HepG2 (cell line): ENCODE results near the gene LRTM2. TPM values are rescaled to one million over a fixed set of nuclear protein-coding genes. Genes with fewer than 3 reads are reported as not detected.

Experiments used
- AHR ChIP-seq: IDR thresholded peaks from 2 replicates; pipeline ENCODE4 v1.6.1; 2018; ENCODE audit warnings: missing genetic modification reagents, missing compliant biosample characterization
- BCL6 ChIP-seq: IDR thresholded peaks from 2 replicates; pipeline ENCODE4 v1.6.1; 2016; ENCODE audit warnings: missing genetic modification reagents, missing compliant biosample characterization
- CBFB ChIP-seq: sonication (generic); formaldehyde crosslinking; IDR thresholded peaks from 2 replicates; pipeline ENCODE4 v1.4.0; 2020; ENCODE audit warnings: missing genetic modification reagents
- ERF ChIP-seq: IDR thresholded peaks from 2 replicates; pipeline ENCODE4 v1.6.1; 2018; ENCODE audit warnings: missing biosample characterization, missing genetic modification reagents
- KDM3A ChIP-seq: IDR thresholded peaks from 2 replicates; pipeline ENCODE4 v1.6.1; 2018; ENCODE audit warnings: low read depth, missing compliant biosample characterization
- KLF6 ChIP-seq: IDR thresholded peaks from 2 replicates; pipeline ENCODE4 v1.8.0; 2016; ENCODE audit warnings: missing biosample characterization, missing genetic modification reagents
- POLR2A ChIP-seq, 2 experiments: IDR thresholded peaks; 2 replicates each; pipeline ENCODE4 v1.6.1; 2011; ENCODE audit warnings: low read depth in 2 of 2, low read length in 2 of 2, mild to moderate bottlenecking in 1 of 2, moderate library complexity in 1 of 2; ENCODE audit not compliant: insufficient read depth in 1 of 2
- RXRA ChIP-seq: sonication (generic); formaldehyde crosslinking; IDR thresholded peaks from 2 replicates; pipeline ENCODE4 v1.5.1; 2020; ENCODE audit warnings: missing genetic modification reagents
- SMAD9 ChIP-seq: sonication (generic); formaldehyde crosslinking; IDR thresholded peaks from 2 replicates; pipeline ENCODE4 v1.5.1; 2020; ENCODE audit warnings: mild to moderate bottlenecking, missing genetic modification reagents
- SOX13 ChIP-seq, 3 experiments: fragments of 450-650 bp in 1 of 3; sonication (generic) in 1 of 3; formaldehyde crosslinking in 1 of 3; IDR thresholded peaks in 2 of 3; conservative IDR thresholded peaks in 1 of 3; 2 replicates each; pipeline versions ENCODE4 v1.5.0 to v1.6.1; 2016 to 2020; ENCODE audit warnings: antibody characterized with exemption in 1 of 3, mild to moderate bottlenecking in 1 of 3, missing compliant biosample characterization in 1 of 3, missing genetic modification reagents in 1 of 3, moderate library complexity in 1 of 3
- SRSF1 ChIP-seq: fragments of 200-400 bp; formaldehyde crosslinking; optimal IDR thresholded peaks from 2 replicates; pipeline ENCODE3; 2017; ENCODE audit warnings: mild to moderate bottlenecking, low read depth, low read length, moderate library complexity
- SSRP1 ChIP-seq: IDR thresholded peaks from 2 replicates; pipeline ENCODE4 v1.6.1; 2016; ENCODE audit warnings: control low read depth
- ZFP36L1 ChIP-seq: sonication (generic); formaldehyde crosslinking; IDR thresholded peaks from 2 replicates; pipeline ENCODE4 v1.8.0; 2022; ENCODE audit warnings: mild to moderate bottlenecking, missing genetic modification reagents, moderate library complexity
- ZFP82 ChIP-seq: sonication (generic); formaldehyde crosslinking; IDR thresholded peaks from 2 replicates; pipeline ENCODE4 v1.5.1; 2020; ENCODE audit warnings: mild to moderate bottlenecking, missing genetic modification reagents, borderline replicate concordance
- ZNF292 ChIP-seq: sonication (generic); formaldehyde crosslinking; IDR thresholded peaks from 2 replicates; pipeline ENCODE4 v1.8.1; 2022; ENCODE audit warnings: mild to moderate bottlenecking, low read depth, missing genetic modification reagents, borderline replicate concordance
- ZNF432 ChIP-seq: sonication (generic); formaldehyde crosslinking; IDR thresholded peaks from 2 replicates; pipeline ENCODE4 v1.5.0; 2020; ENCODE audit warnings: missing genetic modification reagents, mild to moderate bottlenecking, borderline replicate concordance
- ZNF709 ChIP-seq: sonication (generic); formaldehyde crosslinking; IDR thresholded peaks from 2 replicates; pipeline ENCODE4 v1.5.0; 2020; ENCODE audit warnings: mild to moderate bottlenecking, missing genetic modification reagents
- polyA plus RNA-seq, 8 experiments: library from polyadenylated mRNA; depleted of rRNA in 3 of 8; stranded (reverse) in 7 of 8; unstranded in 1 of 8; fragments of >200 nt; fragmentation: Illumina TruSeq in 4 of 8; extraction: Trizol in 4 of 8; gene quantifications; 2 replicates each; pipeline versions ENCODE4 v1.2.1 to v1.2.3, GENCODE V29; 2011 to 2016; ENCODE audit warnings: low read depth in 4 of 8, missing spikeins in 1 of 8, mixed read lengths in 1 of 8; ENCODE audit not compliant: insufficient read depth in 1 of 8
- total RNA-seq, 5 experiments: library from RNA; depleted of rRNA; stranded (reverse); fragments of >200 nt; fragmentation: Illumina TruSeq; extraction: Trizol; gene quantifications; 2 replicates each; pipeline ENCODE4 v1.2.3, GENCODE V29; 2016; ENCODE audit warnings: low read depth in 1 of 5
- TF ChIP-seq, protein P1 (sequence below): sonication (generic); formaldehyde crosslinking; IDR thresholded peaks from 2 replicates; pipeline ENCODE4 v1.8.1; 2022; ENCODE audit warnings: mild to moderate bottlenecking, missing genetic modification reagents
- TF ChIP-seq, protein P2 (sequence below): sonication (generic); formaldehyde crosslinking; IDR thresholded peaks from 2 replicates; pipeline ENCODE4 v1.5.0; 2020; ENCODE audit warnings: missing genetic modification reagents
- TF ChIP-seq, protein P3 (sequence below): sonication (generic); formaldehyde crosslinking; IDR thresholded peaks from 2 replicates; pipeline ENCODE4 v1.5.0; 2020; ENCODE audit warnings: mild to moderate bottlenecking, missing genetic modification reagents, borderline replicate concordance

The LRTM2 gene
- total and polyA plus RNA-seq, 2 of the 13 experiments (the other 11 are each of a cell fraction or from before 2014, with no cell fraction given), result 0.09 TPM; not detected in 1

DNA sequence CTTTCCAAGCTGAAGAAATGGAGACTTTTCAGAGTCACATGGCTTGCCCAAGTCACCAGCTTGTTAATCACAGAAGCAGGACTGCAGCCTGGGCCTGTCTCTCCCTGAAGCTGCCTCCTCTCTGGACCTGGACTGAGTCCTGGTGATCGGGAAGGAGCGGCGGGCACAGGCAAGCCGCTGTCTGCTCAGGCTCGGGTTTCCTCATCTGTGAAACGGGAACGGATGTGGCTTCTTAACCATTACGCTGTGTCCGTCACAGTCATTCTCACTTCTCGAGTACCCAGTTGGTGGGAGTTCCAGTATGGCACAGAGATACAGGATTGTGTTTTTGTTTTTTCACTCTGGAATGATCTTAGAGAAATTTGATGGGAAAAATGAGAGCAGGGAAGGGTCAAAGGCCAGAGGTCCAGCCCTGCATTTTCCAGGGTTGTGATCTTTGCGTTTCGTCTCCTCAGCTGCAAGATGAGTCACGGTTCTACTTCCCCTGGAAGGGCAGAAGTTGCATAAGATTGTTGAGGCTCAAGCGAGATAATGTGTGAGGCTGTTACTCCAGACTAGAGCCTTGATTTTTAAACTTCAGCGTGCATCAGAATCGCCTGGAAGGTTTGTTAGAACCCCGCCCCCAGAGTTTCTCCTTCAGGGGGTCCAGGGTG lies 7.6 kb upstream of the LRTM2 start (continued):
- TF ChIP-seq KDM3A (CRISPR knock-in tag), result 0 out of 2 replicates have a peak, but pooled peaks have one; percentile 27
- TF ChIP-seq SOX13 (IDR thresholded peaks at IDR 0.05), result 0 out of 2 replicates have a peak, but pooled peaks have one; percentile 27
- TF ChIP-seq SOX13 (CRISPR knock-in tag; conservative IDR thresholded peaks at IDR 0.05 in 1 of 2, IDR thresholded peaks at IDR 0.05 in 1 of 2), result peak in 1 of 2 experiments; percentile 52; a peak in 1 of 4 replicates
- TF ChIP-seq BCL6 (CRISPR knock-in tag), result peak; percentile 70
- peak; percentile 43; the same call in 1 of the 2 replicates for TF ChIP-seq SSRP1 (CRISPR knock-in tag)
- TF ChIP-seq AHR (CRISPR knock-in tag), result no peak
- TF ChIP-seq, protein P1, sequence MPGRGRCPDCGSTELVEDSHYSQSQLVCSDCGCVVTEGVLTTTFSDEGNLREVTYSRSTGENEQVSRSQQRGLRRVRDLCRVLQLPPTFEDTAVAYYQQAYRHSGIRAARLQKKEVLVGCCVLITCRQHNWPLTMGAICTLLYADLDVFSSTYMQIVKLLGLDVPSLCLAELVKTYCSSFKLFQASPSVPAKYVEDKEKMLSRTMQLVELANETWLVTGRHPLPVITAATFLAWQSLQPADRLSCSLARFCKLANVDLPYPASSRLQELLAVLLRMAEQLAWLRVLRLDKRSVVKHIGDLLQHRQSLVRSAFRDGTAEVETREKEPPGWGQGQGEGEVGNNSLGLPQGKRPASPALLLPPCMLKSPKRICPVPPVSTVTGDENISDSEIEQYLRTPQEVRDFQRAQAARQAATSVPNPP (CRISPR knock-in tag), result no peak
- no peak for TF ChIP-seq POLR2A (IDR thresholded peaks at IDR 0.05; ENCODE audit: insufficient read depth in 1 of 2, low read depth in 2 of 2, low read length in 2 of 2)
- peak; percentile 45; the same call in 1 of the 2 replicates for TF ChIP-seq ZNF292 (CRISPR knock-in tag)
- 0 out of 2 replicates have a peak, but pooled peaks have one; percentile 24 for TF ChIP-seq CBFB
- TF ChIP-seq, protein P2, sequence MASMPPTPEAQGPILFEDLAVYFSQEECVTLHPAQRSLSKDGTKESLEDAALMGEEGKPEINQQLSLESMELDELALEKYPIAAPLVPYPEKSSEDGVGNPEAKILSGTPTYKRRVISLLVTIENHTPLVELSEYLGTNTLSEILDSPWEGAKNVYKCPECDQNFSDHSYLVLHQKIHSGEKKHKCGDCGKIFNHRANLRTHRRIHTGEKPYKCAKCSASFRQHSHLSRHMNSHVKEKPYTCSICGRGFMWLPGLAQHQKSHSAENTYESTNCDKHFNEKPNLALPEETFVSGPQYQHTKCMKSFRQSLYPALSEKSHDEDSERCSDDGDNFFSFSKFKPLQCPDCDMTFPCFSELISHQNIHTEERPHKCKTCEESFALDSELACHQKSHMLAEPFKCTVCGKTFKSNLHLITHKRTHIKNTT (CRISPR knock-in tag), result no peak
- TF ChIP-seq, protein P3, sequence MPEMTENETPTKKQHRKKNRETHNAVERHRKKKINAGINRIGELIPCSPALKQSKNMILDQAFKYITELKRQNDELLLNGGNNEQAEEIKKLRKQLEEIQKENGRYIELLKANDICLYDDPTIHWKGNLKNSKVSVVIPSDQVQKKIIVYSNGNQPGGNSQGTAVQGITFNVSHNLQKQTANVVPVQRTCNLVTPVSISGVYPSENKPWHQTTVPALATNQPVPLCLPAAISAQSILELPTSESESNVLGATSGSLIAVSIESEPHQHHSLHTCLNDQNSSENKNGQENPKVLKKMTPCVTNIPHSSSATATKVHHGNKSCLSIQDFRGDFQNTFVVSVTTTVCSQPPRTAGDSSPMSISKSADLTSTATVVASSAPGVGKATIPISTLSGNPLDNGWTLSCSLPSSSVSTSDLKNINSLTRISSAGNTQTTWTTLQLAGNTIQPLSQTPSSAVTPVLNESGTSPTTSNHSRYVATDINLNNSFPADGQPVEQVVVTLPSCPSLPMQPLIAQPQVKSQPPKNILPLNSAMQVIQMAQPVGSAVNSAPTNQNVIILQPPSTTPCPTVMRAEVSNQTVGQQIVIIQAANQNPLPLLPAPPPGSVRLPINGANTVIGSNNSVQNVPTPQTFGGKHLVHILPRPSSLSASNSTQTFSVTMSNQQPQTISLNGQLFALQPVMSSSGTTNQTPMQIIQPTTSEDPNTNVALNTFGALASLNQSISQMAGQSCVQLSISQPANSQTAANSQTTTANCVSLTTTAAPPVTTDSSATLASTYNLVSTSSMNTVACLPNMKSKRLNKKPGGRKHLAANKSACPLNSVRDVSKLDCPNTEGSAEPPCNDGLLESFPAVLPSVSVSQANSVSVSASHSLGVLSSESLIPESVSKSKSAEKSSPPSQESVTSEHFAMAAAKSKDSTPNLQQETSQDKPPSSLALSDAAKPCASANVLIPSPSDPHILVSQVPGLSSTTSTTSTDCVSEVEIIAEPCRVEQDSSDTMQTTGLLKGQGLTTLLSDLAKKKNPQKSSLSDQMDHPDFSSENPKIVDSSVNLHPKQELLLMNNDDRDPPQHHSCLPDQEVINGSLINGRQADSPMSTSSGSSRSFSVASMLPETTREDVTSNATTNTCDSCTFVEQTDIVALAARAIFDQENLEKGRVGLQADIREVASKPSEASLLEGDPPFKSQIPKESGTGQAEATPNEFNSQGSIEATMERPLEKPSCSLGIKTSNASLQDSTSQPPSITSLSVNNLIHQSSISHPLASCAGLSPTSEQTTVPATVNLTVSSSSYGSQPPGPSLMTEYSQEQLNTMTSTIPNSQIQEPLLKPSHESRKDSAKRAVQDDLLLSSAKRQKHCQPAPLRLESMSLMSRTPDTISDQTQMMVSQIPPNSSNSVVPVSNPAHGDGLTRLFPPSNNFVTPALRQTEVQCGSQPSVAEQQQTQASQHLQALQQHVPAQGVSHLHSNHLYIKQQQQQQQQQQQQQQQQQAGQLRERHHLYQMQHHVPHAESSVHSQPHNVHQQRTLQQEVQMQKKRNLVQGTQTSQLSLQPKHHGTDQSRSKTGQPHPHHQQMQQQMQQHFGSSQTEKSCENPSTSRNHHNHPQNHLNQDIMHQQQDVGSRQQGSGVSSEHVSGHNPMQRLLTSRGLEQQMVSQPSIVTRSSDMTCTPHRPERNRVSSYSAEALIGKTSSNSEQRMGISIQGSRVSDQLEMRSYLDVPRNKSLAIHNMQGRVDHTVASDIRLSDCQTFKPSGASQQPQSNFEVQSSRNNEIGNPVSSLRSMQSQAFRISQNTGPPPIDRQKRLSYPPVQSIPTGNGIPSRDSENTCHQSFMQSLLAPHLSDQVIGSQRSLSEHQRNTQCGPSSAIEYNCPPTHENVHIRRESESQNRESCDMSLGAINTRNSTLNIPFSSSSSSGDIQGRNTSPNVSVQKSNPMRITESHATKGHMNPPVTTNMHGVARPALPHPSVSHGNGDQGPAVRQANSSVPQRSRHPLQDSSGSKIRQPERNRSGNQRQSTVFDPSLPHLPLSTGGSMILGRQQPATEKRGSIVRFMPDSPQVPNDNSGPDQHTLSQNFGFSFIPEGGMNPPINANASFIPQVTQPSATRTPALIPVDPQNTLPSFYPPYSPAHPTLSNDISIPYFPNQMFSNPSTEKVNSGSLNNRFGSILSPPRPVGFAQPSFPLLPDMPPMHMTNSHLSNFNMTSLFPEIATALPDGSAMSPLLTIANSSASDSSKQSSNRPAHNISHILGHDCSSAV (CRISPR knock-in tag), result no peak
- peak; percentile 78 for TF ChIP-seq ERF (CRISPR knock-in tag)
- TF ChIP-seq ZFP82, result no peak
- TF ChIP-seq RXRA (CRISPR knock-in tag), result peak; percentile 75; the same call in 1 of the 2 replicates
- no peak for TF ChIP-seq ZNF709 (CRISPR knock-in tag)
- TF ChIP-seq KLF6 (CRISPR knock-in tag), result 0 out of 2 replicates have a peak, but pooled peaks have one; percentile 26
- peak; percentile 39; the same call in 1 of the 2 replicates for TF ChIP-seq SMAD9
- no peak for TF ChIP-seq SRSF1
- TF ChIP-seq ZNF432, result no peak
- TF ChIP-seq ZFP36L1 (CRISPR knock-in tag), result no peak
